HL-60/S4 treated with retinoic acid at 250 ng/mL for 4 days and 3 days (cell line): ENCODE data around the gene ZNF740.

ENCODE experiments used
- in situ Hi-C: fragments of 300-500 bp; cut with MboI; formaldehyde crosslinking; loops from 2 replicates; pipeline ENCODE4 v1.7.0; 2022; ENCODE audit warnings: low sequenced_read_pairs

ZNF740 gene

GRCh38 chr12:53224061-53224896 lies 43.8 kb downstream of the ZNF740 start:
- in situ Hi-C loops: no loop called here

GRCh38 chr12:53224897-53225634 lies 44.5 kb downstream of the ZNF740 start:
- in situ Hi-C loops: no loop called here

- in situ Hi-C loops: no loop called here
These were observed 45.3 kb downstream of the ZNF740 start for GRCh38 chr12:53225635-53226424.

- in situ Hi-C loops: no loop called here
These were observed 46.3 kb downstream of the ZNF740 start for GRCh38 chr12:53226815-53227214.

- in situ Hi-C loops: no loop called here
These were observed 46.8 kb downstream of the ZNF740 start for GRCh38 chr12:53227341-53227740.

- in situ Hi-C loops: no loop called here
These were observed 47.3 kb downstream of the ZNF740 start for GRCh38 chr12:53227836-53228235.

GRCh38 chr12:53229454-53229853 lies 48.9 kb downstream of the ZNF740 start:
- in situ Hi-C loops: no loop called here

- in situ Hi-C loops: no loop called here
These were observed 49.8 kb downstream of the ZNF740 start for GRCh38 chr12:53230108-53230845.

GRCh38 chr12:53231671-53231920 lies 51.1 kb downstream of the ZNF740 start:
- in situ Hi-C loops: no loop called here

GRCh38 chr12:53231921-53232645 lies 51.6 kb downstream of the ZNF740 start, which contains the start of gene RARG:
RARG (minus strand) TSS chr12:53232209; CDS start chr12:53227545, 4,664 bp downstream.
- in situ Hi-C loops: no loop called here

- in situ Hi-C loops: no loop called here
These were observed 52.3 kb downstream of the ZNF740 start for GRCh38 chr12:53232646-53233461.

- in situ Hi-C loops: no loop called here
These were observed 53.2 kb downstream of the ZNF740 start for GRCh38 chr12:53233671-53234121.

GRCh38 chr12:53234271-53234914 lies 53.9 kb downstream of the ZNF740 start:
- in situ Hi-C loops: no loop called here

GRCh38 chr12:53235164-53235563 lies 54.6 kb downstream of the ZNF740 start:
- in situ Hi-C loops: no loop called here

- in situ Hi-C loops: no loop called here
These were observed 55.4 kb downstream of the ZNF740 start for GRCh38 chr12:53235742-53236442.

- in situ Hi-C loops: no loop called here
These were observed 56.1 kb downstream of the ZNF740 start for GRCh38 chr12:53236443-53237111.

GRCh38 chr12:53239643-53240258 lies 59.2 kb downstream of the ZNF740 start:
- in situ Hi-C loops: no loop called here
